Caco-2 (cell line): Measurements from ENCODE around the gene ARGFX. TPM values are rescaled to one million over a fixed set of nuclear protein-coding genes. Genes with fewer than 3 reads are reported as not detected.

Experiments
- BruUV-seq: library from RNA; stranded (reverse); fragments of 400-500 nt; replicated peaks from 2 replicates; lab custom pipeline; 2021; lab: Mats Ljungman, UMichigan
- CTCF ChIA-PET: fragments of 300-600 bp; sonication (Branson Sonifier 250); formaldehyde crosslinking; loops from one replicate; lab custom pipeline; 2022; ENCODE audit warnings: antibody characterized with exemption; lab: Charles Lee
- POLR2A ChIA-PET: fragments of 300-600 bp; sonication (Branson Sonifier 250); formaldehyde crosslinking; loops from one replicate; lab custom pipeline; 2022; ENCODE audit warnings: antibody characterized with exemption; lab: Charles Lee
- DNase-seq, 2 experiments: peaks; one replicate each; pipeline versions ENCODE4 v3.0.0 to v3.0.0-alpha.2; 2020 to 2022
- H3K27me3 ChIP-seq: replicated peaks from 2 replicates; pipeline ENCODE4 v1.6.0; 2011; ENCODE audit warnings: low read length; ENCODE audit not compliant: control insufficient read depth, insufficient read depth
- H3K36me3 ChIP-seq: 2 replicates; pipeline ENCODE4 v1.5.1; 2011; ENCODE audit warnings: low read length; ENCODE audit not compliant: control insufficient read depth, insufficient read depth
- H3K4me1 ChIP-seq: fragments of 250-450 bp; sonication (Bioruptor Pico); 2 replicates; pipeline ENCODE4 v1.5.1; 2020; ENCODE audit warnings: mild to moderate bottlenecking
- H3K4me3 ChIP-seq: 2 replicates; pipeline ENCODE4 v1.5.1; 2011; ENCODE audit warnings: low read depth, mild to moderate bottlenecking, control low read depth, low read length
- H3K9me3 ChIP-seq: fragments of 250-450 bp; sonication (Bioruptor Pico); 2 replicates; pipeline ENCODE4 v1.5.1; 2020; ENCODE audit warnings: mild to moderate bottlenecking, moderate library complexity
- H3K27ac Mint-ChIP-seq: one replicate; pipeline ENCODE4 v1.8.0; 2022; ENCODE audit warnings: mixed read lengths; ENCODE audit not compliant: unreplicated experiment
- H3K27me3 Mint-ChIP-seq: one replicate; pipeline ENCODE4 v1.8.0; 2022; ENCODE audit warnings: mixed read lengths; ENCODE audit not compliant: insufficient read depth, unreplicated experiment
- H3K36me3 Mint-ChIP-seq: one replicate; pipeline ENCODE4 v1.8.0; 2022; ENCODE audit warnings: mild to moderate bottlenecking, mixed read lengths; ENCODE audit not compliant: insufficient read depth, unreplicated experiment
- H3K4me1 Mint-ChIP-seq: one replicate; pipeline ENCODE4 v1.8.0; 2022; ENCODE audit warnings: low read depth, mixed read lengths; ENCODE audit not compliant: unreplicated experiment
- H3K4me3 Mint-ChIP-seq: one replicate; pipeline ENCODE4 v1.8.0; 2022; ENCODE audit warnings: mild to moderate bottlenecking, moderate library complexity, mixed read lengths; ENCODE audit not compliant: unreplicated experiment
- H3K9me3 Mint-ChIP-seq: one replicate; pipeline ENCODE4 v1.8.0; 2022; ENCODE audit warnings: mixed read lengths; ENCODE audit not compliant: unreplicated experiment
- CTCF ChIP-seq, 2 experiments: fragments of 200-600 bp in 1 of 2; IDR thresholded peaks; 1 replicate in 1 of 2; 2 replicates in 1 of 2; pipeline versions ENCODE4 v1.5.1 to v1.8.0; 2011 to 2022; ENCODE audit warnings: antibody characterized with exemption in 1 of 2, control low read depth in 1 of 2, inconsistent platforms in 1 of 2, low read depth in 1 of 2, low read length in 1 of 2, mild to moderate bottlenecking in 1 of 2, moderate library complexity in 1 of 2; ENCODE audit not compliant: insufficient read depth in 1 of 2, severe bottlenecking in 1 of 2, unreplicated experiment in 1 of 2
- intact Hi-C: fragments of 100-400 bp; cut with micrococcal nuclease; formaldehyde crosslinking; loops from one replicate; pipeline ENCODE4 v1.10.0; 2022; ENCODE audit not compliant: unreplicated experiment
- total RNA-seq: library from RNA; stranded (reverse); gene quantifications from 2 replicates; pipeline ENCODE4 v1.2.3, GENCODE V29; 2022

Gene ARGFX
- total RNA-seq, 1 experiment from 2014 or later: not detected

- intact Hi-C loops: loop anchor here (5.0 kb wide), 3 partner anchors 117 to 837 kb away; partner anchors contain the start of genes FAM162A, HCLS1 and MIX23
- no peaks in the 10 kb centered on the region for H3K9me3 Mint-ChIP-seq
- peak overlapping the region; percentile 72 for H3K4me3 ChIP-seq
- peak overlapping the region; percentile 90 for H3K4me3 Mint-ChIP-seq
- no peaks in the 10 kb centered on the region for H3K4me1 Mint-ChIP-seq
- ChIA-PET CTCF (interaction anchor here (2.0 to 2.3 kb wide), 2 partner anchors 445 to 451 kb away, joined by 10 to 11 read pairs; no protein-coding TSS in a partner anchor), POLR2A (no interaction called here)
- peak in 1 of 2 experiments; percentile 35 for DNase-seq
- peaks cover 34% of the 10 kb centered on the region for H3K36me3 Mint-ChIP-seq
- no TSS peak for BruUV-seq
- H3K27me3 Mint-ChIP-seq: no peaks in the 10 kb centered on the region
- H3K27ac Mint-ChIP-seq: peak overlapping the region; percentile 92
- TF ChIP-seq CTCF (IDR thresholded peaks at IDR 0.05; ENCODE audit: insufficient read depth in 1 of 2, low read depth in 1 of 2, low read length in 1 of 2, severe bottlenecking in 1 of 2, unreplicated experiment in 1 of 2): no peak
- no peaks in the 10 kb centered on the region for H3K27me3 ChIP-seq
- peaks cover 5% of the 10 kb centered on the region for H3K4me1 ChIP-seq
- no peaks in the 10 kb centered on the region for H3K9me3 ChIP-seq
- no peaks in the 10 kb centered on the region for H3K36me3 ChIP-seq
Measured at GRCh38 chr3:121545049-121545573, 22.6 kb upstream of the ARGFX start.

GRCh38 chr3:121545574-121546455 is 21.9 kb upstream of the ARGFX start, which contains the start of gene POLQ:
Gene POLQ (minus strand): TSS chr3:121545988. CDS start chr3:121545877, 111 bp downstream.
- Mint-ChIP-seq H3K4me1 (no peaks in the 10 kb centered on the region), H3K36me3 (peaks cover 34% of the 10 kb centered on the region), H3K9me3 (no peaks in the 10 kb centered on the region), H3K27me3 (no peaks in the 10 kb centered on the region), H3K4me3 (peak within 1 kb of the TSS; percentile 90), H3K27ac (peak within 1 kb of the TSS; percentile 92)
- POLR2A ChIA-PET: interaction anchor here (0.6 kb wide), 1 partner anchor 18 kb away, joined by 8 read pairs; no protein-coding TSS in a partner anchor
- peak; percentile 88 to 89 for DNase-seq
- intact Hi-C loops: loop anchor here (1.0 to 5.0 kb wide), 10 partner anchors 116 to 836 kb away; partner anchors contain the start of genes EAF2, FAM162A, GOLGB1 and HCLS1
- Histone ChIP-seq H3K36me3 (no peaks in the 10 kb centered on the region), H3K9me3 (no peaks in the 10 kb centered on the region), H3K4me1 (peaks cover 5% of the 10 kb centered on the region), H3K4me3 (peak within 1 kb of the TSS; percentile 72), H3K27me3 (no peaks in the 10 kb centered on the region)
- CTCF ChIA-PET: interaction anchor here (0.5 to 2.3 kb wide), 4 partner anchors 87 to 713 kb away, joined by 4 to 11 read pairs (median 10); no protein-coding TSS in a partner anchor
- TF ChIP-seq CTCF (IDR thresholded peaks at IDR 0.05; ENCODE audit: insufficient read depth in 1 of 2, low read depth in 1 of 2, low read length in 1 of 2, severe bottlenecking in 1 of 2, unreplicated experiment in 1 of 2): no peak
- BruUV-seq: TSS peak; percentile 65

GRCh38 chr3:121552379-121552778 is 15.4 kb upstream of the ARGFX start:
- no peak for DNase-seq
- ChIA-PET CTCF (no interaction called here), POLR2A (no interaction called here)
- Mint-ChIP-seq H3K27me3 (peaks cover 2% of the 10 kb centered on the region), H3K27ac (no peak overlapping the region), H3K9me3 (peaks cover 9% of the 10 kb centered on the region), H3K4me1 (no peaks in the 10 kb centered on the region), H3K36me3 (no peaks in the 10 kb centered on the region), H3K4me3 (no peak overlapping the region)
- Histone ChIP-seq H3K36me3 (no peaks in the 10 kb centered on the region), H3K27me3 (no peaks in the 10 kb centered on the region), H3K4me3 (no peak overlapping the region), H3K4me1 (no peaks in the 10 kb centered on the region), H3K9me3 (no peaks in the 10 kb centered on the region)
- TF ChIP-seq CTCF (IDR thresholded peaks at IDR 0.05; ENCODE audit: insufficient read depth in 1 of 2, low read depth in 1 of 2, low read length in 1 of 2, severe bottlenecking in 1 of 2, unreplicated experiment in 1 of 2): no peak
- intact Hi-C loops: no loop called here
- BruUV-seq: no TSS peak
